Kidney (tissue), 22 donors: ENCODE results near the gene HMGB3. TPM values are rescaled to one million over a fixed set of nuclear protein-coding genes. Genes with fewer than 3 reads are reported as not detected.

Experiments
- DNase-seq, 5 donors: peaks; one replicate each; pipeline ENCODE4 v3.0.0-alpha.2; 2013 to 2020
- FAIRE-seq: peaks from 2 replicates; lab custom pipeline; 2012; peaks lifted over from hg19 to GRCh38; lab: Jason Lieb, UNC
- H3K27ac ChIP-seq, 2 donors: one replicate each; pipeline ENCODE4 v1.7.0; 2013; ENCODE audit warnings: low read depth in 2 of 2, low read length in 2 of 2, inconsistent platforms in 1 of 2
- H3K27me3 ChIP-seq: one replicate; pipeline ENCODE4 v1.7.1; 2013; ENCODE audit warnings: low read length, inconsistent platforms; ENCODE audit not compliant: control insufficient read depth, insufficient read depth
- H3K36me3 ChIP-seq, 3 donors: one replicate each; pipeline versions ENCODE4 v1.7.0 to v1.7.1; 2013; ENCODE audit warnings: low read length in 3 of 3, control low read depth in 1 of 3, inconsistent platforms in 1 of 3; ENCODE audit not compliant: insufficient read depth in 3 of 3, control insufficient read depth in 2 of 3
- H3K4me1 ChIP-seq, 3 donors: one replicate each; pipeline versions ENCODE4 v1.7.0 to v1.7.1; 2013; ENCODE audit warnings: low read length in 3 of 3, inconsistent platforms in 1 of 3, low read depth in 1 of 3; ENCODE audit not compliant: control insufficient read depth in 2 of 3, insufficient read depth in 2 of 3
- H3K4me3 ChIP-seq, 3 donors: one replicate each; pipeline versions ENCODE4 v1.7.0 to v1.8.1; 2013; ENCODE audit warnings: low read length in 3 of 3, control low read depth in 1 of 3, inconsistent platforms in 1 of 3
- H3K9ac ChIP-seq, 3 donors: one replicate each; pipeline versions ENCODE4 v1.7.0 to v1.7.1; 2013; ENCODE audit warnings: low read length in 3 of 3, control low read depth in 1 of 3, inconsistent platforms in 1 of 3
- H3K9me3 ChIP-seq, 3 donors: one replicate each; pipeline versions ENCODE4 v1.7.0 to v1.7.1; 2013; ENCODE audit warnings: low read length in 3 of 3, control low read depth in 1 of 3, inconsistent platforms in 1 of 3; ENCODE audit not compliant: control insufficient read depth in 2 of 3, insufficient read depth in 1 of 3
- CTCF ChIP-seq: IDR thresholded peaks from 3 replicates; pipeline ENCODE4 v1.5.1; 2012; ENCODE audit warnings: mild to moderate bottlenecking, moderate library complexity, borderline replicate concordance; ENCODE audit not compliant: insufficient read depth; ENCODE audit errors: extremely low read depth
- intact Hi-C: fragments of 100-400 bp; cut with DNase I; formaldehyde crosslinking; loops from one replicate; pipeline ENCODE4 v1.11.1; 2022
- long read RNA-seq, 10 donors: library from polyadenylated mRNA in 1 of 10; unstranded in 1 of 10; transcript quantifications; one replicate each; pipeline ENCODE4 v2.0.0 and lab custom pipeline, GENCODE V29; 2021 to 2026
- polyA plus RNA-seq: library from polyadenylated mRNA; stranded (reverse); fragments of 350-450 nt; fragmentation: Illumina TruSeq; extraction: RNeasy Lipid Tissue Mini Kit (QIAGEN cat#74804); gene quantifications from one replicate; pipeline ENCODE4 v1.2.3, GENCODE V29; 2014; ENCODE audit warnings: low read depth, low replicate concordance; ENCODE audit not compliant: insufficient read depth
- total RNA-seq: library from RNA; stranded (reverse); fragmentation: NEBNext Ultra II Directional; extraction: Animal tissue kit (Norgen Biotek cat#: 25700); gene quantifications from one replicate; pipeline ENCODE4 v1.2.1, GENCODE V29; 2021
- donor health status: control.
- donor health status: control.
- donor health status: control.
- donor health status: control.
- donor health status: control.
- donor health status: DM: yes; HTN: yes; CAD: no.
- donor health status: Normal renal cell carcinoma (clear cell type).

Gene HMGB3
- 18.1 TPM for total RNA-seq
- polyA plus RNA-seq, result 16.1 TPM
- long read RNA-seq, donor 1, transcript HMGB3-201 (5 exons, 3,560 nt), result major isoform, 19 of 82 reads
- long read RNA-seq, donor 1, partial matches to known transcripts, result 58 of 82 reads
- long read RNA-seq, donor 1, other reads (novel, unspliced or antisense), result 0 of 82 reads
- long read RNA-seq, donor 2, transcript HMGB3-205 (5 exons, 793 nt), result minor isoform, 5 of 41 reads
- long read RNA-seq, donor 2, transcript HMGB3-201 (5 exons, 3,560 nt), result major isoform, 21 of 41 reads
- long read RNA-seq, donor 2, partial matches to known transcripts, result 13 of 41 reads
- long read RNA-seq, donor 2, other reads (novel, unspliced or antisense), result 0 of 41 reads
- long read RNA-seq, donor 3, transcript HMGB3-201 (5 exons, 3,560 nt), result major isoform, 12 of 42 reads
- long read RNA-seq, donor 3, partial matches to known transcripts, result 28 of 42 reads
- long read RNA-seq, donor 3, other reads (novel, unspliced or antisense), result 0 of 42 reads
- long read RNA-seq, donor 4, transcript HMGB3-201 (5 exons, 3,560 nt), result major isoform, 12 of 22 reads
- long read RNA-seq, donor 4, partial matches to known transcripts, result 8 of 22 reads
- long read RNA-seq, donor 4, other reads (novel, unspliced or antisense), result 0 of 22 reads
- long read RNA-seq, donor 5, partial matches to known transcripts, result 0 of 3 reads
- long read RNA-seq, donor 5, other reads (novel, unspliced or antisense), result 0 of 3 reads
- long read RNA-seq, donor 6, transcript HMGB3-201 (5 exons, 3,560 nt), result major isoform, 22 of 132 reads
- long read RNA-seq, donor 6, transcript HMGB3-203 (3 exons, 529 nt), result minor isoform, 7 of 132 reads
- long read RNA-seq, donor 6, partial matches to known transcripts, result 99 of 132 reads
- long read RNA-seq, donor 6, other reads (novel, unspliced or antisense), result 0 of 132 reads
- long read RNA-seq, donor 7, transcript HMGB3-201 (5 exons, 3,560 nt), result major isoform, 5 of 8 reads
- long read RNA-seq, donor 7, partial matches to known transcripts, result 1 of 8 reads
- long read RNA-seq, donor 7, other reads (novel, unspliced or antisense), result 2 of 8 reads
- long read RNA-seq, donor 8, transcript HMGB3-201 (5 exons, 3,560 nt), result major isoform, 29 of 50 reads
- long read RNA-seq, donor 8, partial matches to known transcripts, result 19 of 50 reads
- long read RNA-seq, donor 8, other reads (novel, unspliced or antisense), result 0 of 50 reads
- long read RNA-seq, donor 9, partial matches to known transcripts, result 11 of 19 reads
- long read RNA-seq, donor 9, other reads (novel, unspliced or antisense), result 0 of 19 reads
- long read RNA-seq, donor 10, transcript HMGB3-201 (5 exons, 3,560 nt), result major isoform, 11 of 38 reads
- long read RNA-seq, donor 10, partial matches to known transcripts, result 22 of 38 reads
- long read RNA-seq, donor 10, other reads (novel, unspliced or antisense), result 0 of 38 reads

- TF ChIP-seq CTCF, result no peak
- no peak within 1 kb of the TSS for H3K9ac ChIP-seq
- peaks cover 0 to 2% (median 0%) of the 10 kb centered on the region in 3 donors for H3K36me3 ChIP-seq
- DNase-seq (peak; percentile 92 to 96 (median 95)), FAIRE-seq (no peak)
- H3K4me1 ChIP-seq, result peaks cover 0 to 3% (median 0%) of the 10 kb centered on the region in 3 donors
- H3K27ac ChIP-seq, result no peak within 1 kb of the TSS
- peak within 1 kb of the TSS in 2 of 3 donors; percentile 24 to 48 for H3K4me3 ChIP-seq
- H3K9me3 ChIP-seq, result no peaks in the 10 kb centered on the region
- intact Hi-C loops, result no loop called here
- no peaks in the 10 kb centered on the region for H3K27me3 ChIP-seq
Observed at GRCh38 chrX:150982788-150983520, at the start of gene HMGB3. TSS of gene HMGB3 (plus strand) at chrX:150983335. CDS start at chrX:150985600, 2,265 bp downstream.

GRCh38 chrX:150933945-150934350 is 49.2 kb upstream of the HMGB3 start:
- no peak for DNase-seq
- Histone ChIP-seq H3K9ac (no peak overlapping the region), H3K36me3 (no peaks in the 10 kb centered on the region), H3K9me3 (no peaks in the 10 kb centered on the region), H3K27me3 (no peaks in the 10 kb centered on the region), H3K4me3 (no peak overlapping the region), H3K27ac (no peak overlapping the region), H3K4me1 (no peaks in the 10 kb centered on the region)
- TF ChIP-seq CTCF, result no peak
- intact Hi-C loops, result no loop called here
- no peak for FAIRE-seq

- Histone ChIP-seq H3K36me3 (no peaks in the 10 kb centered on the region), H3K27me3 (no peaks in the 10 kb centered on the region), H3K4me3 (no peak overlapping the region), H3K9ac (no peak overlapping the region), H3K9me3 (no peaks in the 10 kb centered on the region), H3K4me1 (no peaks in the 10 kb centered on the region), H3K27ac (no peak overlapping the region)
- intact Hi-C loops, result no loop called here
- FAIRE-seq (no peak), DNase-seq (no peak)
- TF ChIP-seq CTCF, result no peak
Observed at GRCh38 chrX:150934453-150934852, 48.7 kb upstream of the HMGB3 start.
